Peyer's patch (tissue), 4 donors: ENCODE results near the gene CTNNA2. TPM values are rescaled to one million over a fixed set of nuclear protein-coding genes. Genes with fewer than 3 reads are reported as not detected.

Experiments used
- DNase-seq, 3 donors: peaks; one replicate each; pipeline ENCODE4 v3.0.0-alpha.2; 2017 to 2019
- H3K27ac ChIP-seq, 4 donors: fragments of 200-600 bp; sonication (generic); one replicate each; pipeline ENCODE4 v1.5.1; 2016 to 2019
- H3K27me3 ChIP-seq, 2 donors: fragments of 200-600 bp; sonication (generic); one replicate each; pipeline ENCODE4 v1.5.1; 2019
- H3K36me3 ChIP-seq, 3 donors: fragments of 200-600 bp; sonication (generic); one replicate each; pipeline ENCODE4 v1.5.1; 2016 to 2019
- H3K4me1 ChIP-seq, 4 donors: fragments of 200-600 bp; sonication (generic); one replicate each; pipeline ENCODE4 v1.5.1; 2016 to 2019
- H3K4me3 ChIP-seq, 4 donors: fragments of 200-600 bp; sonication (generic); 1 replicate in 3 of 4; 2 replicates in 1 of 4; pipeline ENCODE4 v1.5.1; 2016 to 2019; ENCODE audit warnings: mild to moderate bottlenecking in 1 of 4
- H3K9me3 ChIP-seq, 4 donors: fragments of 200-600 bp; sonication (generic); one replicate each; pipeline ENCODE4 v1.5.1; 2016 to 2019; ENCODE audit warnings: mild to moderate bottlenecking in 1 of 4
- POLR2A ChIP-seq, 2 donors: fragments of 450-650 bp; IDR thresholded peaks; one replicate each; pipeline ENCODE4 v1.5.1; 2017; ENCODE audit warnings: antibody characterized with exemption in 2 of 2, mild to moderate bottlenecking in 2 of 2, moderate library complexity in 2 of 2
- total RNA-seq, 4 donors: library from RNA; depleted of rRNA; stranded (reverse); fragments of >200 nt; gene quantifications; one replicate each; pipeline ENCODE4 v1.1.0, GENCODE V29; 2016
- TF ChIP-seq, protein P1 (sequence below), 6 experiments: fragments of 450-650 bp in 4 of 6; fragments of 200-600 bp in 2 of 6; sonication (generic) in 1 of 6; IDR thresholded peaks; one replicate each; pipeline ENCODE4 v1.5.1; 2017 to 2019; ENCODE audit warnings: antibody characterized with exemption in 6 of 6, mild to moderate bottlenecking in 3 of 6, moderate library complexity in 1 of 6

CTNNA2 gene
- total RNA-seq, 4 donors from 2014 or later, result 0.67 to 5.3 (median 0.88) TPM; not detected in 1

DNA sequence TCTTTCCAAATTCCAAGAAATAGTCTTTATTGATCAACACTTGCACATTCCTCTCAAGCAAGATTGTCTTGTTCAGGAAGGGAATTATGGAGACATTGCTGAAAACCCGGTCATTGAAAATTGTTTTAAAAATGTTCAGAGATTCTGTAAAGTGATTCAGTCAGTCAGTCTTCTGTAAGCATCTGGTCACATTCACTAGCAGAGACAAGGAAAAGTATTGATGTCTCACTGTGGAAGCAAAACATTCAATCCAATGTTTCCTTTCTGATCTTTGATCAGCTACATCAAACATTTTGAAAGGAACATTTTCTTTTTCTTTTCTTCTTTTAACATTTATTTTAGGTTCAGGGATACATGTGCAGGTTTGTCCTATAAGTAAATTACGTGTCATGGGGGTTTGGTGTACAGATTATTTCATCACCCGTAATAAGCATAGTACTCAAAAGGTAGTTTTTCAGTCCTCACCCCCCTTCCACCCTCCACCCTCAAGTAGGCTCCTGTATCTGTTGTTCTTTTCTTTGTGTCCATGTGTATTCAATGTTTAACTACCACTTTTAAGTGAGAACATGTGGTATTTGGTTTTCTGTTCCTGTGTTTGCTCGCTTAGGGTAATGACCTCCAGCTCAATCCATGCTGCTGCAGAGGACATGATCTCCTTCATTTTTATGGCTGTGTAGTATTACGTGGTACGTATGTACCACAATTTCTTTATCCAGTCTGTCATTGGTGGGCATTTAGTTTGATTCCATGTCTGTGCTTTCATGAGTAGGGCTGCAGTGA lies 61.2 kb downstream of the CTNNA2 start:
- Histone ChIP-seq H3K36me3 (no peaks in the 10 kb centered on the region), H3K4me1 (no peaks in the 10 kb centered on the region), H3K9me3 (no peaks in the 10 kb centered on the region), H3K27me3 (no peaks in the 10 kb centered on the region), H3K27ac (no peak overlapping the region), H3K4me3 (no peak overlapping the region)
- TF ChIP-seq, protein P1, sequence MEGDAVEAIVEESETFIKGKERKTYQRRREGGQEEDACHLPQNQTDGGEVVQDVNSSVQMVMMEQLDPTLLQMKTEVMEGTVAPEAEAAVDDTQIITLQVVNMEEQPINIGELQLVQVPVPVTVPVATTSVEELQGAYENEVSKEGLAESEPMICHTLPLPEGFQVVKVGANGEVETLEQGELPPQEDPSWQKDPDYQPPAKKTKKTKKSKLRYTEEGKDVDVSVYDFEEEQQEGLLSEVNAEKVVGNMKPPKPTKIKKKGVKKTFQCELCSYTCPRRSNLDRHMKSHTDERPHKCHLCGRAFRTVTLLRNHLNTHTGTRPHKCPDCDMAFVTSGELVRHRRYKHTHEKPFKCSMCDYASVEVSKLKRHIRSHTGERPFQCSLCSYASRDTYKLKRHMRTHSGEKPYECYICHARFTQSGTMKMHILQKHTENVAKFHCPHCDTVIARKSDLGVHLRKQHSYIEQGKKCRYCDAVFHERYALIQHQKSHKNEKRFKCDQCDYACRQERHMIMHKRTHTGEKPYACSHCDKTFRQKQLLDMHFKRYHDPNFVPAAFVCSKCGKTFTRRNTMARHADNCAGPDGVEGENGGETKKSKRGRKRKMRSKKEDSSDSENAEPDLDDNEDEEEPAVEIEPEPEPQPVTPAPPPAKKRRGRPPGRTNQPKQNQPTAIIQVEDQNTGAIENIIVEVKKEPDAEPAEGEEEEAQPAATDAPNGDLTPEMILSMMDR (IDR thresholded peaks at IDR 0.05), result no peak
- no peak for TF ChIP-seq POLR2A (IDR thresholded peaks at IDR 0.05)
- DNase-seq, result no peak

DNA sequence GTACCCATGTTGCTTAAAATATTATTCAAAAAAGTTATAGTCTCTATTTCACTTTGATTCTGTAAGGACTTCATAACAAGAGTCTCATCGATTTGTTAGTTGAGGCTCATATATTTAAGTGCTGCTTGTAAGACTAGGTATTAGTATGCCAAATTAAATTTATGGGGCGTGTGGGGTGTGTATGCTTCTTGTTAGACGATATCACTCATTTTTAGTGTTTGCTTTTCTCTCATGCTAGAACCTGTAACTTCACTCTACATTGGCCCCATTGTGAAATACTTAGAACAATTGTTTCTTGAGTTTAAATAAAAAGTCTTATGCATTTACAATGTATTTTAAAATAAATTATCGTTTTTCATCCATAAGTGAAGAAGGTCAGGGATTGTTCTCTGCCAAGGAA lies 63.6 kb downstream of the CTNNA2 start:
- Histone ChIP-seq H3K27ac (no peak overlapping the region), H3K4me3 (no peak overlapping the region), H3K9me3 (no peaks in the 10 kb centered on the region), H3K4me1 (no peaks in the 10 kb centered on the region), H3K27me3 (no peaks in the 10 kb centered on the region), H3K36me3 (no peaks in the 10 kb centered on the region)
- TF ChIP-seq, protein P1 (IDR thresholded peaks at IDR 0.05), result no peak
- TF ChIP-seq POLR2A (IDR thresholded peaks at IDR 0.05), result no peak
- DNase-seq, result no peak

DNA sequence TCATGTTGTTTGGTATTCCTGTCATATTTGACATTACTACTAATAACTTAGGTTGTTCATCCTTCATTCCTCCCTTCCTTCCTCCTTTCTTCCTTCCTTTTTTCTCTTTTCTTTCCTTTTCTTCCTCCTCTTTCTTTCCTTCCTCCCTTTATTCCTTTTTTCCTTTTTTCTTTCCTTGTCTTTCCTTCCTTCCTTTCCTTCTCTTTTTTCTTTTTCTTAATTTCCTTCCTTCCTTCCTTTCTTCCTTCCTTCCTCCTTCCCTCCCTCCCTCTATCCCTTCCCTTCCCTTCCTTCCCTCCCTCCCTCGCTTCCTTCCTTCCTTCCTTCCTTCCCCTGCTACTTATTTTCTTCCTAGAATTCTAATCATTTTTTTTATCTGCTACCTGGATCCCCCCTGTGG lies 66.1 kb downstream of the CTNNA2 start:
- Histone ChIP-seq H3K36me3 (no peaks in the 10 kb centered on the region), H3K27me3 (no peaks in the 10 kb centered on the region), H3K9me3 (no peaks in the 10 kb centered on the region), H3K27ac (no peak overlapping the region), H3K4me1 (no peaks in the 10 kb centered on the region), H3K4me3 (no peak overlapping the region)
- TF ChIP-seq, protein P1 (IDR thresholded peaks at IDR 0.05), result no peak
- no peak for TF ChIP-seq POLR2A (IDR thresholded peaks at IDR 0.05)
- DNase-seq, result no peak

DNA sequence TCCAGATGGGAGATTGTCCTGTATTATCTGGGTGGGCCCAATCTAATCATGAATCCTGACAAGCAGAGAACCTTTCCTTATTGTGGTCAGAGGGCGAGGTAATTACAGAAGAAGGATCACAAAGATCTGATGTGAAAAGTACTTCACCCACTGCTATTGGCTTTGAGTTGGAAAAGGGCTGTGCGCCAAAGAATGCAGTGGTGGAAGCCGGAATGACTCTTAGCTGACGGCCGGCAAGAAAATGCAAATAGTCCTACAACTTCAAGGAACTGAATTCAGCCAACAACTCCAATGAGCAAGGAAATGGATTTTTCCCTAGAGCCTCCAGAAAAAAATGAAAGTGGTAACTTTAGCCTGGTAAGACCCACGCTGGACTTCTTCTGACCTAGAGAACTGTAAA lies 67.3 kb downstream of the CTNNA2 start:
- Histone ChIP-seq H3K9me3 (no peaks in the 10 kb centered on the region), H3K4me3 (no peak overlapping the region), H3K27ac (no peak overlapping the region), H3K36me3 (no peaks in the 10 kb centered on the region), H3K4me1 (no peaks in the 10 kb centered on the region), H3K27me3 (no peaks in the 10 kb centered on the region)
- no peak for DNase-seq
- TF ChIP-seq POLR2A (IDR thresholded peaks at IDR 0.05), result no peak
- TF ChIP-seq, protein P1 (IDR thresholded peaks at IDR 0.05), result no peak

DNA sequence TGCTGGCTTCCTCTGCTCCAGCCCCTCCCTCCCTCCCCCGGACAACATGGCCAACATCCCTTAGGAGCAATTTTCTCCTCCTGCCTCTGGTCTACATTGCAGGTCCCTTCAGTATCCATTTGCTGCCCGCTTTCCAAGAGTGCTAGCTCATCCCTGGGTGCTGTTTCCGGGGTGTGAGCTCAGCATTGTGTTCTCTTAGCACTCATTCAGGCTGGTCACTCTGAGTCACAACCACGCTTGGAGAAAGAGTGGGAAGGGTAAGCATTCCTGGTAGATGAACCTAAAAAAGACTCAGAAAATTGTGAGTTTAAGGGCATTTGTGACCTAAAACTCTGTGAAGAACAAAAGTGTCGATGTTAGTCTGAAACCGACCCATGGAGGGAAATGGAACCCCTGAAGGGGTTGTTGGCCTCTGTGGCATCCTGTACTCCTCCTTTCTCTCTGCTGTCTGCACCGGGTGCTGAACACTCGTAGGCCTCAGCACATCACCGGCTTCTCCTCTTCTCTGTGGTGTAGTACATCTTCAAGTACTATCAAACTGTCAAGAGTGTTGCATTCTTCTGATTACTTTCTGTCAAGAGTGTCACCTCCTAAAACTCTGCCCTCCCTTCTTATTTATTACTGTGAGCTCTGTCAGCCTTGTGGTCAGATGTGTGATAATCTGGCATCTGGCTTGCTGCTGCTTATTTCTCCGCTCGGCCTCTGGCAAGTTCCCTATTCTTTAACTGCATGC lies 73.0 kb downstream of the CTNNA2 start:
- no peak overlapping the region for H3K4me3 ChIP-seq
- H3K9me3 ChIP-seq, result no peaks in the 10 kb centered on the region
- no peaks in the 10 kb centered on the region for H3K27me3 ChIP-seq
- no peaks in the 10 kb centered on the region for H3K4me1 ChIP-seq
- no peak overlapping the region for H3K27ac ChIP-seq
- no peaks in the 10 kb centered on the region for H3K36me3 ChIP-seq
- no peak for DNase-seq
- TF ChIP-seq POLR2A (IDR thresholded peaks at IDR 0.05), result no peak
- TF ChIP-seq, protein P1 (IDR thresholded peaks at IDR 0.05), result no peak
